Measurements from ENCODE around the gene PTK6.

The PTK6 gene

DNA sequence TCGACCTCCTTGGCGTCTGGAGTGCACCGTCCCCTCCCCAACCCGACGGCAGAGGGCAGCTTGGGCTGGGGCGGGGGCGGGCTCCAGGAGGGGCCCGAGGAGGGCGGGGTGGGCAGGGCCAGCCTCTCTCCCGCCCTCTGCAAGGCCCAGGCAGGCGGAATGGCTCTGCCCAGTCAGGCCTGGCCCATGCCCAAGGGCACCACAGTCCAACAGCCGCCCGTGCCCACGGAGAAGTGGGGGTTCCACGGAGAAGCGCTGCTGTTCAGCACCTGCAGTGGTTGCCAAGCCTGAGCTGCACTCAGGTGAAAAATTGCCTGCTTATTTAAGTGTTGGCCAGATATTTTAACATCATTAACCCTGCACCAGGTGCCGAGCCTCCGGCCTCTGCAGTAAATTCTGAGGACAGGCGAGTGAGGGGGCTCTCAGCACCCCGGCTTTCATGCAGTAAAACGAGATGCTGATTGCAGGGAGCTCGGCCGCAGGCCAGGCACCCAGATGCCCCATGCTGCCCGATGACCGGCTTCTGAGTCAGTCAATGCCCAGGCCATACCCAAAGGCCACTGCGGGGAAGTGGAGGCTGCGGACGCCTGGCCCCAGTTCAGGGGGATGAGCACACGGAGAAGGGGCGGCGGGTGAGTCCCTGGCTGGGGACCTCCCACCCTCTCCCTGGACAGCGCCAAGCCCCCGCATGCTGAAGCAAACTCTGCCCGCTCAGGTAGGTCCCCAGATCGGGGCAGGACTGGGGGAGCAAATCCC lies 10.7 kb upstream of the PTK6 start, which contains the start of gene SRMS:
Gene SRMS (minus strand): TSS at position 25 of the 756 bp plus-strand sequence. CDS start 286 bp downstream, outside the sequence.
- no peak within 1 kb of the TSS for H3K4me3 ChIP-seq (ENCODE audit: insufficient read depth, low read depth, low read length, poor library complexity, severe bottlenecking)
- DNase-seq = no peak
- H3K36me3 ChIP-seq (ENCODE audit: control insufficient read depth, insufficient read depth, low read length) = no peaks in the 10 kb centered on the region
- peaks cover 3% of the 10 kb centered on the region for H3K27me3 ChIP-seq (replicated peaks; ENCODE audit: control insufficient read depth, insufficient read depth, low read length, poor library complexity, severe bottlenecking)
- H3K9me3 ChIP-seq (ENCODE audit: control insufficient read depth, low read length) = no peaks in the 10 kb centered on the region
- H3K27ac ChIP-seq (ENCODE audit: insufficient read depth, low read length, poor library complexity, severe bottlenecking) = no peak within 1 kb of the TSS
- H3K4me1 ChIP-seq (ENCODE audit: control insufficient read depth, insufficient read depth, low read length, poor library complexity, severe bottlenecking) = peaks cover 9% of the 10 kb centered on the region

DNA sequence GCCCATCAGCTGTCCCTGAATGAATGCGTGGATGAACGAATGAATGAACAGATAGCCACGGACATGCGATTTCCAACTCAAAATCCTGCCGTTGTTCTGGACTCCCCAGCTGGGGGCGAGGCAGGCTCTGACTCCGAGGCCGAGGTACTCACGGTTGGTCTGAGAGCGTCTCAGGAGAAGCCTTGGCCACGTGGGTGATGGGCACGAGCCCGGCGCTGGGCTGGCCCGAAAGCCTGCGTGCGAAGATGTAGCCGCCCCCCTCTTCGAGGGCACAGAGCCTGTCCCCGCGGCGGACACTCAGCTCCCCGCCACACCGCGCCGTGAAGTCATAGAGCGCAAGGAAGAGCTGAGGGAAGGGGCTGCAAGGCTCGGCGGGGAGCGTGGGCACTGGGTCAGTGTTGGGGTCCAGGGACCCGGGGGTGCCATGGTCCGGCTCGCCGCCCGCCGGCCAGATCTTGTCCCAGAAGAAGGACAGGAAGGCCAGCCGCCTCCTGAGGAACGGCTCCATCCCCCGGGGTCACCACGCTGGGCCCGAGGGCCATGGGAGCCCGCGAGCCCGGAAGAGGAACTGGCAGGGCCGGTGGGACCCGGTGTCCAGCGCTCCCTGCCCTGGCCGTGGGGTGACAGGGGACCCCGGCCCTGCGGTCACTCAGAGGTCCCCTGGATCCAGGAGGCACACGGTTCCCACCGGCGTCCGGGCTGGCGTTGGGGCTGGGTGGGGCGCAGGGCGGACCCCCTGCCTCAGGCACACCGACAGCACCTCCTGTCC lies 10.0 kb upstream of the PTK6 start:
- peaks cover 3% of the 10 kb centered on the region for H3K27me3 ChIP-seq (replicated peaks; ENCODE audit: control insufficient read depth, insufficient read depth, low read length, poor library complexity, severe bottlenecking)
- DNase-seq = no peak
- no peaks in the 10 kb centered on the region for H3K36me3 ChIP-seq (ENCODE audit: control insufficient read depth, insufficient read depth, low read length)
- H3K4me1 ChIP-seq (ENCODE audit: control insufficient read depth, insufficient read depth, low read length, poor library complexity, severe bottlenecking) = peaks cover 2% of the 10 kb centered on the region
- H3K4me3 ChIP-seq (ENCODE audit: insufficient read depth, low read depth, low read length, poor library complexity, severe bottlenecking) = no peak overlapping the region
- H3K9me3 ChIP-seq (ENCODE audit: control insufficient read depth, low read length) = no peaks in the 10 kb centered on the region
- H3K27ac ChIP-seq (ENCODE audit: insufficient read depth, low read length, poor library complexity, severe bottlenecking) = no peak overlapping the region

DNA sequence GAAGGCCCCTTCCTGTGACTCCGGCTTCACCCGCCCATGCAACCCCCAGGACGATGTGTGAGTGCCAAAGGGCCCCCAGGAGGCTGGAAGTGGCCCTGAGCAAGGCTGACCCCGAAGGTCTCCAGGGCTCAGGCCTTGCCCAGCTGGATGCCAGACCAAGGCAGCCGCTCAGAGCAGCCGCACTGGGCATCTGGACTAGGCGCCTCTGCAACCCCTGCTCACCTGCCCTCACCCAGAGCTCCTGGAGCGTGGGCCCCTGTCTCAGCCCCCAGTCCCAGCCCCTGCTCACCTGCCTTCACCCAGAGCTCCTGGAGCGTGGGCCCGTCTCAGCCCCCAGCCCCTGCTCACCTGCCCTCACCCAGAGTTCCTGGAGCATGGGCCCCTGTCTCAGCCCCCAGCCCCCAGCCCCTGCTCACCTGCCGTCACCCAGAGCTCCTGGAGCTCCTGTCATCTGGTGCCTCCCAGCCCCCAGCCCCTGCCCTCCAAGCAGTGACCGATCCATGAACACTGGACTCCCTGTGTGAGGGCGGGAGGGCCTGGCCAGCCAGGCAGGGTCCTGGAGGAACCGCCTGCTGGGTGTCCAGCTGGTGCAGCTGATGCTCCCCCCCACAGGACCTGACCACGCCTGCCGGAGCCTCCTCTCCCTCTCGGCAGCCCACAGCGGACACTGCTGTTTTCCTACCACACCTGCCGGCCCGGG lies 9.2 kb upstream of the PTK6 start:
- peaks cover 3% of the 10 kb centered on the region for H3K27me3 ChIP-seq (replicated peaks; ENCODE audit: control insufficient read depth, insufficient read depth, low read length, poor library complexity, severe bottlenecking)
- H3K9me3 ChIP-seq (ENCODE audit: control insufficient read depth, low read length) = no peaks in the 10 kb centered on the region
- H3K27ac ChIP-seq (ENCODE audit: insufficient read depth, low read length, poor library complexity, severe bottlenecking) = no peak overlapping the region
- DNase-seq = no peak
- H3K4me1 ChIP-seq (ENCODE audit: control insufficient read depth, insufficient read depth, low read length, poor library complexity, severe bottlenecking) = no peaks in the 10 kb centered on the region
- H3K4me3 ChIP-seq (ENCODE audit: insufficient read depth, low read depth, low read length, poor library complexity, severe bottlenecking) = no peak overlapping the region
- no peaks in the 10 kb centered on the region for H3K36me3 ChIP-seq (ENCODE audit: control insufficient read depth, insufficient read depth, low read length)

DNA sequence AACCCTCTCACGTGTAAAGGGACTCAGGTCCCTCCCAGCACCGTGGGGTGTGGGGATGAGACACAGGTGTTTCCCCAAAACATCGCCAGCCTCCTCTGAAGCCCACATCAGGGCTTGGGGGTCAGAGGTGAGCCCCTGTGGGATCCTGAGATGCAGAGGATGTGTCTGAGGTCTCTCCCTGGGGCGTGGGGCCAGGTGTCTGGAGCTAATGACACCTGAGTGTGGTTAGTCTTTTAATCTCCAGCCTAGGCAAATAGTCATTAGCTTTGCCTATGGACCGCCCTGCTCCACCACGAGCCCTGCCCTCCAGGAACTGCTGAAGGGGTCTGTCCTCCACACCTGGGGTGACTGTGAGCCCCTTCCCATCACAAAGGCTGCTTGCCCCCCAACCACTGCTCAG lies 8.6 kb upstream of the PTK6 start:
- Histone ChIP-seq H3K9me3 (ENCODE audit: control insufficient read depth, low read length) (no peaks in the 10 kb centered on the region), H3K27ac (ENCODE audit: insufficient read depth, low read length, poor library complexity, severe bottlenecking) (no peak overlapping the region), H3K27me3 (replicated peaks; ENCODE audit: control insufficient read depth, insufficient read depth, low read length, poor library complexity, severe bottlenecking) (peaks cover 3% of the 10 kb centered on the region), H3K4me1 (ENCODE audit: control insufficient read depth, insufficient read depth, low read length, poor library complexity, severe bottlenecking) (no peaks in the 10 kb centered on the region), H3K36me3 (ENCODE audit: control insufficient read depth, insufficient read depth, low read length) (no peaks in the 10 kb centered on the region), H3K4me3 (ENCODE audit: insufficient read depth, low read depth, low read length, poor library complexity, severe bottlenecking) (no peak overlapping the region)
- no peak for DNase-seq

DNA sequence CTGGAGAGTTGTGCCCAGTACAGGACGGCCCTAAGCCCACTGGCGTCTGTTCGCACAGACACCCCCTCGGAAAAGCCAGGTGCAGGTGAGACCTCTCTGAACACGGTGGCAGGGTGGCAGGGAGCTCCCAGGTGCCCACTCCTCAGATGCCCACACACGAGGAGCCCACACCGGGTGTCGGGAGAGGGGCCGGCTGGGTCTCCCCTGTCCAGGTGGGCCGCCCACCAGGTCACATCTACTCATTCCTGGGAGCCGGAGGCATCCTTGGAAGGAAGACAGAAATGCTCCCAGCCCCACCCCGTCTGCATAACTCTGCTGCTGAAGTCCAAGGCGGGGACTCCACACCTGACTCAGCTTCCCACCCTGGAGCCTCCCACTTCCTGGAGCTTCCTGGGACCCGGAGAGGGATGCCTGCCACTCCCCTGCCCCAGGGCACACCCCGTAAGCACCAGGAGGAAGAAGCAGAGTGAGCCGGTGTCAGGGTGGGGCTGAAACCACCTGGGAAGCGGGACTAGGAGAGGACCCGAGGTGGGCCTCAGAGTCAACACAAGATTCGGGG lies 7.9 kb upstream of the PTK6 start:
- Histone ChIP-seq H3K4me3 (ENCODE audit: insufficient read depth, low read depth, low read length, poor library complexity, severe bottlenecking) (no peak overlapping the region), H3K36me3 (ENCODE audit: control insufficient read depth, insufficient read depth, low read length) (no peaks in the 10 kb centered on the region), H3K4me1 (ENCODE audit: control insufficient read depth, insufficient read depth, low read length, poor library complexity, severe bottlenecking) (no peaks in the 10 kb centered on the region), H3K9me3 (ENCODE audit: control insufficient read depth, low read length) (no peaks in the 10 kb centered on the region), H3K27me3 (replicated peaks; ENCODE audit: control insufficient read depth, insufficient read depth, low read length, poor library complexity, severe bottlenecking) (peaks cover 2% of the 10 kb centered on the region), H3K27ac (ENCODE audit: insufficient read depth, low read length, poor library complexity, severe bottlenecking) (no peak overlapping the region)
- no peak for DNase-seq

DNA sequence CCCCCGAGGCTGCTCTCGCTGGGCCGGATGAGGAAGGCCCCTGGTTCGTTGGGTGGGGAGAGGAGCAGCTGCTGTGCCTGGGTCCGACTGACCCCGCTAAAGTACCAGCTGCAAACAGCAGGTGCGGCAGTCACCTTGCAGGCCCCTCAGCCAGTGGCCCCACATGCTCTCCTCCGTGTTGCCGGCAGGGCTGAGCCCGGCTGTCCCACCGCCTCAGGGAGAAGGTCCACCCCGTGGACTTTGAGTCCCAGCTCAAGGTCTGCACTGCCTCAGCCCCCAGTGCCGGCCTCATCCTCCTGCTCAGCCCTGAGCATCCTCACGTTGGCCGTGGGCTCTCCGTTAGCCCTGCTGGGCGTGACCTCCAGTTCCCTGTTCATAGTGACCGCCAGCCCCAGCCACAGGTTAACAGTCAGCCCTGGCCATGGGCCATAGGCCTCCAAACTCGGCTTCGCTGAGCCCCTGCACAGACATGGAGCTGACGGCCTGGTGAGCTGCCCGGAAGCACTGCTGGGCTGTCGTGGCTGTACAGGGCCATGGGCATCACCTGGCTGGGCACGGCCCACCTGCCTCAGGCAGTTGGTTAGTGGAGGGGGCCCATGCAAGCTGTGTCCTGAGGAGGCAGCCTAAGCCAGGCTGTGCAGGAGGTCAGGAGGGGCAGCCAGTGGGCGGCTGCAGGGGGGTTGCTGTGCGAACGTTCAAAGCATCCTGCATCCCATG lies 7.2 kb upstream of the PTK6 start:
- no peak overlapping the region for H3K4me3 ChIP-seq (ENCODE audit: insufficient read depth, low read depth, low read length, poor library complexity, severe bottlenecking)
- no peak overlapping the region for H3K27ac ChIP-seq (ENCODE audit: insufficient read depth, low read length, poor library complexity, severe bottlenecking)
- H3K36me3 ChIP-seq (ENCODE audit: control insufficient read depth, insufficient read depth, low read length) = no peaks in the 10 kb centered on the region
- H3K27me3 ChIP-seq (replicated peaks; ENCODE audit: control insufficient read depth, insufficient read depth, low read length, poor library complexity, severe bottlenecking) = no peaks in the 10 kb centered on the region
- DNase-seq = no peak
- no peaks in the 10 kb centered on the region for H3K4me1 ChIP-seq (ENCODE audit: control insufficient read depth, insufficient read depth, low read length, poor library complexity, severe bottlenecking)
- no peaks in the 10 kb centered on the region for H3K9me3 ChIP-seq (ENCODE audit: control insufficient read depth, low read length)

DNA sequence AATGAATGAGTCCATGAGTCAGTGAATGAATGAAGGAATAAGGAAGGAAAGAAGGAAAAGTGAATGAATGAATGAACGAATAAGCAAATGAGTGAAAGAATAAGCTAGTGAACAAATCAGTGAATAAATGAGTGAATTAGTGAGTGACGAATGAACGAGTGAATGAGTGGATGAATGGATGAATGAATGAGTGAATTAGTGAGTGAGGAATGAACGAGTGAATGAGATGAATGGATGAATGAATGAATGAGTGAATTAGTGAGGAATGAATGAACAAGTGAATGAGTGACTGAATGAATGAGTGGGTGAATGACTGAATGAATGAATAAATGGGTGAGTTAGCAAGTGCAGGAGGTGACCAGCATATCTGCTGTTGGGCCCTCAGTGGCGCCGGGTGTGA lies 6.6 kb upstream of the PTK6 start:
- Histone ChIP-seq H3K27ac (ENCODE audit: insufficient read depth, low read length, poor library complexity, severe bottlenecking) (no peak overlapping the region), H3K27me3 (replicated peaks; ENCODE audit: control insufficient read depth, insufficient read depth, low read length, poor library complexity, severe bottlenecking) (no peaks in the 10 kb centered on the region), H3K4me3 (ENCODE audit: insufficient read depth, low read depth, low read length, poor library complexity, severe bottlenecking) (no peak overlapping the region), H3K36me3 (ENCODE audit: control insufficient read depth, insufficient read depth, low read length) (no peaks in the 10 kb centered on the region), H3K4me1 (ENCODE audit: control insufficient read depth, insufficient read depth, low read length, poor library complexity, severe bottlenecking) (peaks cover 5% of the 10 kb centered on the region), H3K9me3 (ENCODE audit: control insufficient read depth, low read length) (no peaks in the 10 kb centered on the region)
- no peak for DNase-seq

DNA sequence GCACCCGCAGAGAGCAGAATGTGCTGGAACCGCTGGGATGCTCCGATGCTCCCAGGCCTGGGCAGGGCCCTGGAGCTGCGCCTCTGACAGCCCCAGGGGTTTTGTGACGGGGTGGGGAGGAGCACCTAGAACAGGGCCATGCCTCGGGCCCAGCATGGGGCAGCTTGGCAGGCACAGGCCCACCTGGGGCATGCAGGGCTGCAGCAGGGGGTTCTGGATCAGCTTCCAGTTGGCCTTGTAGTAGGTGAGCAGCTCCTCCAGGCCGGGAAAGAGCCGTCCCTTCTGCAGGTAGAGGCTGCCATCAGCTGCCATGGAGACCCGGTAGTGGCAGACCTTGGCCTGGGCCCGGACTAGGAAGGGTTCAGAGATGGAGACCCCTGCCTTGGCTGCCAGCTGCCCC lies 6.0 kb upstream of the PTK6 start:
- Histone ChIP-seq H3K9me3 (ENCODE audit: control insufficient read depth, low read length) (no peaks in the 10 kb centered on the region), H3K36me3 (ENCODE audit: control insufficient read depth, insufficient read depth, low read length) (no peaks in the 10 kb centered on the region), H3K4me1 (ENCODE audit: control insufficient read depth, insufficient read depth, low read length, poor library complexity, severe bottlenecking) (peaks cover 11% of the 10 kb centered on the region), H3K27ac (ENCODE audit: insufficient read depth, low read length, poor library complexity, severe bottlenecking) (no peak overlapping the region), H3K4me3 (ENCODE audit: insufficient read depth, low read depth, low read length, poor library complexity, severe bottlenecking) (no peak overlapping the region), H3K27me3 (replicated peaks; ENCODE audit: control insufficient read depth, insufficient read depth, low read length, poor library complexity, severe bottlenecking) (no peaks in the 10 kb centered on the region)
- DNase-seq = no peak

DNA sequence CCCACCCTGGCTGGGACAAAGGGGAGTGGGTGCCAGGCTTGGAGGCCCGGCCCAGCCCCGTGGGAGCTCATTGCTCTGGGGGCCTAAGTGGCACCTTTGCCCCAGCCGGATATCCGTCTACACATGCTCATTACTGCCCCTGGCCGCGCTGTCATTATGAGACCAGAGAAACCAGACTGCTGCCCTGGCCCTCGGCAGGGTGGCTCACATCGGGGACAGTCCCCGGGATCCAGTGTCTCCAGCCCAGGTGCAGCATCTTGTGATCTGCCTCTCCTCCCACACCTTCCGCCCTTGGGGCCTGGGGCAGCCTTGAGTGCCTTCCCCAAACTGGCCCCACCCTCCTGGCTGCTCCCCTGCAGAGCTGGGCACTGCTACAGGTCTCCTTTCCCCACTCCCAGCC lies 5.5 kb upstream of the PTK6 start:
- Histone ChIP-seq H3K9me3 (ENCODE audit: control insufficient read depth, low read length) (no peaks in the 10 kb centered on the region), H3K4me1 (ENCODE audit: control insufficient read depth, insufficient read depth, low read length, poor library complexity, severe bottlenecking) (peaks cover 13% of the 10 kb centered on the region), H3K36me3 (ENCODE audit: control insufficient read depth, insufficient read depth, low read length) (no peaks in the 10 kb centered on the region), H3K27me3 (replicated peaks; ENCODE audit: control insufficient read depth, insufficient read depth, low read length, poor library complexity, severe bottlenecking) (no peaks in the 10 kb centered on the region), H3K27ac (ENCODE audit: insufficient read depth, low read length, poor library complexity, severe bottlenecking) (no peak overlapping the region), H3K4me3 (ENCODE audit: insufficient read depth, low read depth, low read length, poor library complexity, severe bottlenecking) (no peak overlapping the region)
- no peak for DNase-seq

Data from effector memory CD4-positive, alpha-beta T cell (primary cell).